Measurements from ENCODE around the gene PHRF1. TPM values are rescaled to one million over a fixed set of nuclear protein-coding genes. Genes with fewer than 3 reads are reported as not detected.

The PHRF1 gene
- total and polyA plus RNA-seq, 11 donors = 11.6 to 21.3 (median 18.1) TPM

GRCh38 chr11:535519-536454 is 40.5 kb upstream of the PHRF1 start, which contains the start of gene HRAS:
Gene HRAS (minus strand): TSS chr11:535576.
- peak; percentile 94 to 98 (median 95) for DNase-seq
- H3K4me1 ChIP-seq = peaks cover 9 to 50% (median 32%) of the 10 kb centered on the region in 12 donors
- peak within 1 kb of the TSS; percentile 40 to 92 (median 80) for H3K27ac ChIP-seq
- peak within 1 kb of the TSS; percentile 68 to 99 (median 86) for H3K4me3 ChIP-seq
- peak in 1 of 2 donors; percentile 92 for TF ChIP-seq POLR2A (IDR thresholded peaks at IDR 0.05)
- TF ChIP-seq, protein P1, sequence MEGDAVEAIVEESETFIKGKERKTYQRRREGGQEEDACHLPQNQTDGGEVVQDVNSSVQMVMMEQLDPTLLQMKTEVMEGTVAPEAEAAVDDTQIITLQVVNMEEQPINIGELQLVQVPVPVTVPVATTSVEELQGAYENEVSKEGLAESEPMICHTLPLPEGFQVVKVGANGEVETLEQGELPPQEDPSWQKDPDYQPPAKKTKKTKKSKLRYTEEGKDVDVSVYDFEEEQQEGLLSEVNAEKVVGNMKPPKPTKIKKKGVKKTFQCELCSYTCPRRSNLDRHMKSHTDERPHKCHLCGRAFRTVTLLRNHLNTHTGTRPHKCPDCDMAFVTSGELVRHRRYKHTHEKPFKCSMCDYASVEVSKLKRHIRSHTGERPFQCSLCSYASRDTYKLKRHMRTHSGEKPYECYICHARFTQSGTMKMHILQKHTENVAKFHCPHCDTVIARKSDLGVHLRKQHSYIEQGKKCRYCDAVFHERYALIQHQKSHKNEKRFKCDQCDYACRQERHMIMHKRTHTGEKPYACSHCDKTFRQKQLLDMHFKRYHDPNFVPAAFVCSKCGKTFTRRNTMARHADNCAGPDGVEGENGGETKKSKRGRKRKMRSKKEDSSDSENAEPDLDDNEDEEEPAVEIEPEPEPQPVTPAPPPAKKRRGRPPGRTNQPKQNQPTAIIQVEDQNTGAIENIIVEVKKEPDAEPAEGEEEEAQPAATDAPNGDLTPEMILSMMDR (IDR thresholded peaks at IDR 0.05) = no peak
- no peaks in the 10 kb centered on the region for H3K9me3 ChIP-seq
- peak; percentile 93 to 96 (median 94) for ATAC-seq
- H3K36me3 ChIP-seq = peaks cover 0 to 29% (median 20%) of the 10 kb centered on the region in 9 donors
- WGBS, 4 donors = 2 to 13% (median 5%) methylated on average over 27 to 97 of the region's 97 CpGs
- intact Hi-C loops (cut with DNase I) = no loop called here
- H3K27me3 ChIP-seq = peaks cover 3 to 19% (median 9%) of the 10 kb centered on the region in 9 donors

- intact Hi-C loops (cut with DNase I) = no loop called here
- Histone ChIP-seq H3K4me3 (peak within 1 kb of the TSS; percentile 8 to 99 (median 79)), H3K27me3 (peaks cover 3 to 19% (median 9%) of the 10 kb centered on the region in 9 donors), H3K4me1 (peaks cover 9 to 50% (median 32%) of the 10 kb centered on the region in 12 donors), H3K9me3 (no peaks in the 10 kb centered on the region), H3K27ac (peak within 1 kb of the TSS in 2 of 12 donors; percentile 2 to 84), H3K36me3 (peaks cover 0 to 19% (median 16%) of the 10 kb centered on the region in 9 donors)
- no peak for TF ChIP-seq POLR2A (IDR thresholded peaks at IDR 0.05)
- TF ChIP-seq, protein P1 (IDR thresholded peaks at IDR 0.05) = no peak
- DNase-seq = peak; percentile 68 to 90 (median 74)
- peak in 3 of 4 donors; percentile 3 to 26 (median 10) for ATAC-seq
- 3% methylated on average over 49 to 93 of the region's 93 CpGs for WGBS, 4 donors
These were observed 39.2 kb upstream of the PHRF1 start, which contains the start of gene LRRC56 for GRCh38 chr11:536841-537621. Gene LRRC56 (plus strand): TSS chr11:537527. CDS start chr11:540685, 3,158 bp downstream.

GRCh38 chr11:537622-538430 is 38.4 kb upstream of the PHRF1 start:
- DNase-seq (peak in 3 of 5 donors; percentile 4 to 54 (median 17)), ATAC-seq (no peak)
- WGBS, 4 donors = 51 to 96% (median 75%) methylated on average over 2 to 19 of the region's 19 CpGs
- Histone ChIP-seq H3K27ac (no peak overlapping the region), H3K4me1 (peaks cover 9 to 42% (median 32%) of the 10 kb centered on the region in 12 donors), H3K27me3 (peaks cover 3 to 19% (median 9%) of the 10 kb centered on the region in 9 donors), H3K9me3 (no peaks in the 10 kb centered on the region), H3K4me3 (peak overlapping the region in 11 of 12 donors; percentile 8 to 99 (median 78)), H3K36me3 (peaks cover 0 to 11% (median 8%) of the 10 kb centered on the region in 9 donors)
- TF ChIP-seq, protein P1 (IDR thresholded peaks at IDR 0.05) = no peak
- no peak for TF ChIP-seq POLR2A (IDR thresholded peaks at IDR 0.05)
- intact Hi-C loops (cut with DNase I) = no loop called here

Measured in heart left ventricle (tissue), 16 donors.